Nephron (organoid): Measurements from ENCODE around the gene PIK3C2G.
A peak's percentile ranks its signal among the peaks of the same experiment; 100 is the strongest.

Experiments
- H3K27ac Mint-ChIP-seq, 3 experiments: 2 replicates each; pipeline ENCODE4 v1.8.0; 2020; ENCODE audit warnings: mixed read lengths in 3 of 3, mild to moderate bottlenecking in 2 of 3, moderate library complexity in 1 of 3
- H3K27me3 Mint-ChIP-seq: 2 replicates; pipeline ENCODE4 v1.8.0; 2021; ENCODE audit warnings: low read depth, mild to moderate bottlenecking, moderate library complexity, mixed read lengths
- H3K36me3 Mint-ChIP-seq: 2 replicates; pipeline ENCODE4 v1.8.0; 2020; ENCODE audit warnings: low read depth, mixed read lengths
- H3K4me1 Mint-ChIP-seq: 2 replicates; pipeline ENCODE4 v1.8.0; 2020; ENCODE audit warnings: mixed read lengths
- H3K4me3 Mint-ChIP-seq, 3 experiments: 2 replicates each; pipeline ENCODE4 v1.8.0; 2020; ENCODE audit warnings: mild to moderate bottlenecking in 3 of 3, mixed read lengths in 3 of 3, moderate library complexity in 2 of 3
- H3K9me3 Mint-ChIP-seq: 2 replicates; pipeline ENCODE4 v1.8.0; 2020; ENCODE audit warnings: mixed read lengths
- CTCF ChIP-seq, 3 experiments: fragments of 200-600 bp; sonication (generic); IDR thresholded peaks; one replicate each; pipeline ENCODE4 v1.5.0; 2021; ENCODE audit warnings: antibody characterized with exemption in 3 of 3; ENCODE audit not compliant: unreplicated experiment in 3 of 3

Gene PIK3C2G

GRCh38 chr12:18283831-18284230, 22.5 kb downstream of the PIK3C2G start:
- Mint-ChIP-seq H3K4me1 (peaks cover 38% of the 10 kb centered on the region), H3K27ac (peak overlapping the region; percentile 96 to 97 (median 97)), H3K9me3 (peaks cover 14% of the 10 kb centered on the region), H3K27me3 (no peaks in the 10 kb centered on the region), H3K36me3 (no peaks in the 10 kb centered on the region), H3K4me3 (no peak overlapping the region)
- TF ChIP-seq CTCF (IDR thresholded peaks at IDR 0.05; ENCODE audit: unreplicated experiment in 3 of 3), result no peak

- no peak for TF ChIP-seq CTCF (IDR thresholded peaks at IDR 0.05; ENCODE audit: unreplicated experiment in 3 of 3)
- no peaks in the 10 kb centered on the region for H3K36me3 Mint-ChIP-seq
- peak overlapping the region; percentile 6 to 23 (median 8) for H3K4me3 Mint-ChIP-seq
- peak overlapping the region; percentile 96 to 97 (median 97) for H3K27ac Mint-ChIP-seq
- no peaks in the 10 kb centered on the region for H3K27me3 Mint-ChIP-seq
- H3K9me3 Mint-ChIP-seq, result peaks cover 14% of the 10 kb centered on the region
- H3K4me1 Mint-ChIP-seq, result peaks cover 38% of the 10 kb centered on the region
Measured at GRCh38 chr12:18284386-18284785, 23.1 kb downstream of the PIK3C2G start.

GRCh38 chr12:18285161-18285560, 23.8 kb downstream of the PIK3C2G start:
- peak overlapping the region; percentile 96 to 97 (median 97) for H3K27ac Mint-ChIP-seq
- H3K4me1 Mint-ChIP-seq, result peaks cover 38% of the 10 kb centered on the region
- no peak overlapping the region for H3K4me3 Mint-ChIP-seq
- no peaks in the 10 kb centered on the region for H3K36me3 Mint-ChIP-seq
- H3K27me3 Mint-ChIP-seq, result no peaks in the 10 kb centered on the region
- no peak for TF ChIP-seq CTCF (IDR thresholded peaks at IDR 0.05; ENCODE audit: unreplicated experiment in 3 of 3)
- H3K9me3 Mint-ChIP-seq, result peaks cover 14% of the 10 kb centered on the region

GRCh38 chr12:18290386-18290785, 29.1 kb downstream of the PIK3C2G start:
- no peak overlapping the region for H3K4me3 Mint-ChIP-seq
- no peaks in the 10 kb centered on the region for H3K27me3 Mint-ChIP-seq
- peaks cover 6% of the 10 kb centered on the region for H3K9me3 Mint-ChIP-seq
- peak overlapping the region in 1 of 3 experiments; percentile 5 for H3K27ac Mint-ChIP-seq
- no peaks in the 10 kb centered on the region for H3K4me1 Mint-ChIP-seq
- no peaks in the 10 kb centered on the region for H3K36me3 Mint-ChIP-seq
- TF ChIP-seq CTCF (IDR thresholded peaks at IDR 0.05; ENCODE audit: unreplicated experiment in 3 of 3), result no peak

- no peak overlapping the region for H3K4me3 Mint-ChIP-seq
- no peaks in the 10 kb centered on the region for H3K27me3 Mint-ChIP-seq
- no peaks in the 10 kb centered on the region for H3K4me1 Mint-ChIP-seq
- H3K36me3 Mint-ChIP-seq, result no peaks in the 10 kb centered on the region
- no peak for TF ChIP-seq CTCF (IDR thresholded peaks at IDR 0.05; ENCODE audit: unreplicated experiment in 3 of 3)
- peaks cover 9% of the 10 kb centered on the region for H3K9me3 Mint-ChIP-seq
- H3K27ac Mint-ChIP-seq, result no peak overlapping the region
Measured at GRCh38 chr12:18294889-18295288, 33.6 kb downstream of the PIK3C2G start.

GRCh38 chr12:18296201-18296908, 35.0 kb downstream of the PIK3C2G start:
- no peak overlapping the region for H3K4me3 Mint-ChIP-seq

More at GRCh38 chr12:18296201-18296908, 35.0 kb downstream of the PIK3C2G start:
- no peak for TF ChIP-seq CTCF (IDR thresholded peaks at IDR 0.05; ENCODE audit: unreplicated experiment in 3 of 3)
- Mint-ChIP-seq H3K27ac (no peak overlapping the region), H3K4me1 (no peaks in the 10 kb centered on the region), H3K9me3 (peaks cover 21% of the 10 kb centered on the region), H3K36me3 (no peaks in the 10 kb centered on the region), H3K27me3 (no peaks in the 10 kb centered on the region)
